ENCODE data around the gene DOCK6. TPM values are rescaled to one million over a fixed set of nuclear protein-coding genes. Genes with fewer than 3 reads are reported as not detected.

Gene DOCK6
- total RNA-seq, 1 donor, result 183 TPM

DNA sequence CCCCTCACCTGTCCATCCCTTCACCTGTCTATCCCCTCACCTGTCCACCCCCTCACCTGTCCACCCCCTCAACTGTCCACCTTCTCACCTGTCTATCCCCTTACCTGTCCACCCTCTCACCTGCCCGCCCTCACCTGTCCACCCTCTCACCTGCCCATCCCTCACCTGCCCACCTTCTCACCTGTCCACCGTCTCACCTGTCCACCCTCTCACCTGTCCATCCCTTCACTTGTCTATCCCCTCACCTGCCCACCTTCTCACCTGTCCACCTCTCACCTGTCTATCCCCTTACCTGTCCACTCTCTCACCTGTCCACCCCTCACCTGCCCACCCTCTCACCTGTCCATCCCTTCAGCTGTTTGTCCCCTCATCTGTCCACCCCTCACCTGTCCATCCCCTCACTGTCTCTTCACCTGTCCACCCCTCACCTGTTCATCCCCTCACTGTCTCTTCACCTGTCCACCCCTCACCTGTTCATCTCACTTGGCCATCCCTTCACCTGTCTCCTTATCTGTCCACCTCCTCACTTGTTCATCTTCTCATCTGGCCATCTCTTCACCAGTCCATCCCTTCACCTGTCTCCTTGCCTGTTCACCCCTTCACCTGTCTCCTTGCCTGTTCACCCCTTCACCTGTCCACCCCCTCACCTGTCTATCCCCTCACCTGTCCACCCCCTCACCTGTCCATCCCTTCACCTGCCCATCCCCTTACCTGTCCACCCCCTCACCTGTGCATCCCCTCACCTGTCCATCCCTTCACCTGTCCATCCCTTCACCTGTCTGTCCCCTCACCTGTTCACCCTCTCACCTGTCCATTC lies 52.3 kb downstream of the DOCK6 start:
- H4K20me1 ChIP-seq (ENCODE audit: insufficient read depth, low read length), result peaks cover 4% of the 10 kb centered on the region
- peak; percentile 91 for DNase-seq (ENCODE audit: insufficient read length, low spot score, missing footprints)
- peaks cover under 1% of the 10 kb centered on the region for H3K4me1 ChIP-seq (ENCODE audit: insufficient read depth, low read length)
- H3K9me3 ChIP-seq (ENCODE audit: low read depth, low read length), result no peaks in the 10 kb centered on the region
- no peaks in the 10 kb centered on the region for H3K27me3 ChIP-seq (ENCODE audit: insufficient read depth, low read length)
- TF ChIP-seq, protein P1, sequence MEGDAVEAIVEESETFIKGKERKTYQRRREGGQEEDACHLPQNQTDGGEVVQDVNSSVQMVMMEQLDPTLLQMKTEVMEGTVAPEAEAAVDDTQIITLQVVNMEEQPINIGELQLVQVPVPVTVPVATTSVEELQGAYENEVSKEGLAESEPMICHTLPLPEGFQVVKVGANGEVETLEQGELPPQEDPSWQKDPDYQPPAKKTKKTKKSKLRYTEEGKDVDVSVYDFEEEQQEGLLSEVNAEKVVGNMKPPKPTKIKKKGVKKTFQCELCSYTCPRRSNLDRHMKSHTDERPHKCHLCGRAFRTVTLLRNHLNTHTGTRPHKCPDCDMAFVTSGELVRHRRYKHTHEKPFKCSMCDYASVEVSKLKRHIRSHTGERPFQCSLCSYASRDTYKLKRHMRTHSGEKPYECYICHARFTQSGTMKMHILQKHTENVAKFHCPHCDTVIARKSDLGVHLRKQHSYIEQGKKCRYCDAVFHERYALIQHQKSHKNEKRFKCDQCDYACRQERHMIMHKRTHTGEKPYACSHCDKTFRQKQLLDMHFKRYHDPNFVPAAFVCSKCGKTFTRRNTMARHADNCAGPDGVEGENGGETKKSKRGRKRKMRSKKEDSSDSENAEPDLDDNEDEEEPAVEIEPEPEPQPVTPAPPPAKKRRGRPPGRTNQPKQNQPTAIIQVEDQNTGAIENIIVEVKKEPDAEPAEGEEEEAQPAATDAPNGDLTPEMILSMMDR (IDR thresholded peaks at IDR 0.05; ENCODE audit: extremely low read depth, low read depth, low read length), result no peak
- peaks cover 3% of the 10 kb centered on the region for H3K36me3 ChIP-seq (ENCODE audit: insufficient read depth, low read length)
- no peak overlapping the region for H2AFZ ChIP-seq (ENCODE audit: low read length)
- no peaks in the 10 kb centered on the region for H3K79me2 ChIP-seq (ENCODE audit: insufficient read depth, low read length)
- H3K4me3 ChIP-seq (ENCODE audit: insufficient read depth, low read length), result no peak overlapping the region
- H3K4me2 ChIP-seq (ENCODE audit: insufficient read depth, low read length), result no peak overlapping the region
- no peak overlapping the region for H3K27ac ChIP-seq (ENCODE audit: low read depth, low read length)

DNA sequence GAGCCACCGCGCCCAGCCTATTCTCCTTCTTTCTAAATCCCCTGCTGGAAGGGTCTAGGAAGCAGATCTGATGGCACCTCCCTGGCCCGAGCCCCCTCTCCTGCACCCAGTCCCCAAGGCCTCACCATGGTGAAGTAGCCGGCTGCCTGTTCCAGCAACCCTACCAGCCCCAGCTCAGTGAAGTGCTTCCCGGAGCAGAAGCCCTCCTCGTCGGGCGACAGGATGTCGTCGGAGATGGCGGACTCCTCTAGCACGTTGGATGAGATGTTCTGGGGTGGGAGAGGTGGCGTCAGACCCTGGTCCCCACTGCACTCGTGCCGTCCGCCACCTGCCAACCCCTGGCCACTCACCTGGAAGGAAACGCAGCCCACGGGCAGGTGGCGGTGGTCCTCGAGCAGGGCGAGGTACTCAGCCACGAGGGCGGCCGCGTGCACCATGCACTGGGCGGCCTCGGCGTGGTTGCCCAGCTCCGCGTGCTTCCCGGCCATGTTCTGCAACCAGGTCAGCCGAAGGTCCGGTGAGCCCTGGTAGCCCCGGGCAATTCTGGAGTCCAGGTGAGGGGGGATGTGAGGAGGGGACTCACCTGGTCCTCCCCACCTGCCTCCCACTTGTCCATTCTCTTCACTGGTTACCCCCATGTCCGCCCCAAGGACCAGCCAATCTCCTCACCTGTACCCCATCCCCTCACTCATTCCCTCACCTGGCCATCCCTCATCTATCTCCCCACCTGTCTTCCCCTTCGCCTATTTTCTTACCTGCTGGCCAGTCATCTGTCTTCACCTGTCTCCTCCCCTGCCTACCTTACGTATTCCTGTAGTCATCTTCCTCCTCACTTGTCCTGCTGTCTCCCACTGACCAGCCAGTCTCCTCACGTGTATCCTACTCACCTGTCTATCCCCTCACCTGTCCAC lies 53.5 kb downstream of the DOCK6 start:
- Histone ChIP-seq H3K79me2 (ENCODE audit: insufficient read depth, low read length) (no peaks in the 10 kb centered on the region), H4K20me1 (ENCODE audit: insufficient read depth, low read length) (peaks cover 4% of the 10 kb centered on the region), H3K27ac (ENCODE audit: low read depth, low read length) (no peak overlapping the region), H3K9me3 (ENCODE audit: low read depth, low read length) (no peaks in the 10 kb centered on the region), H3K4me3 (ENCODE audit: insufficient read depth, low read length) (no peak overlapping the region), H3K36me3 (ENCODE audit: insufficient read depth, low read length) (peaks cover 3% of the 10 kb centered on the region), H2AFZ (ENCODE audit: low read length) (no peak overlapping the region), H3K27me3 (ENCODE audit: insufficient read depth, low read length) (no peaks in the 10 kb centered on the region), H3K4me1 (ENCODE audit: insufficient read depth, low read length) (peaks cover 13% of the 10 kb centered on the region), H3K4me2 (ENCODE audit: insufficient read depth, low read length) (no peak overlapping the region)
- peak; percentile 76 for DNase-seq (ENCODE audit: insufficient read length, low spot score, missing footprints)
- TF ChIP-seq, protein P1 (IDR thresholded peaks at IDR 0.05; ENCODE audit: extremely low read depth, low read depth, low read length), result no peak

- Histone ChIP-seq H3K4me2 (ENCODE audit: insufficient read depth, low read length) (no peak overlapping the region), H3K4me3 (ENCODE audit: insufficient read depth, low read length) (no peak overlapping the region), H3K36me3 (ENCODE audit: insufficient read depth, low read length) (no peaks in the 10 kb centered on the region), H3K4me1 (ENCODE audit: insufficient read depth, low read length) (peaks cover 23% of the 10 kb centered on the region), H3K79me2 (ENCODE audit: insufficient read depth, low read length) (no peaks in the 10 kb centered on the region), H2AFZ (ENCODE audit: low read length) (no peak overlapping the region), H3K9me3 (ENCODE audit: low read depth, low read length) (no peaks in the 10 kb centered on the region), H3K27me3 (ENCODE audit: insufficient read depth, low read length) (no peaks in the 10 kb centered on the region), H4K20me1 (ENCODE audit: insufficient read depth, low read length) (peaks cover 4% of the 10 kb centered on the region), H3K27ac (ENCODE audit: low read depth, low read length) (no peak overlapping the region)
- DNase-seq (ENCODE audit: insufficient read length, low spot score, missing footprints), result peak; percentile 44
- TF ChIP-seq, protein P1 (IDR thresholded peaks at IDR 0.05; ENCODE audit: extremely low read depth, low read depth, low read length), result no peak
Observed at GRCh38 chr19:11205939-11206570, 56.3 kb downstream of the DOCK6 start.

Data from osteoblast (primary cell).